ENCODE results near the gene PTPN3.

PTPN3 gene

DNA sequence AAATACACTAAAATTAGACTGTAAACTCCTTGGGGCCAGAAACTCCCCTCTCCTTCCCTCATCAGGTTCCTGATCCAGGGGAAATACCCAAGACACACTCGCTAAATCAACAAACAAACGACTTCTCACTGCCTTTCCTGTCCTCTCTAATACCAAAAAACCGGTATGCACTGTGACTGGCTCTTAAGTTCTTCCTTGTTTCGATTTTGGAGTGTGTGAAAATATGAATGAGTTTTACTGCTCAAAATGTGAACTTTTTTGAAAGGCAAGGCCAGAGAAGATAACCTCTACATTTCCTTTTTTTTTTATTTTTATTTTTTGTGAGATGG lies 96.2 kb downstream of the PTPN3 start:
- H3K9ac ChIP-seq, result no peak overlapping the region
- no peaks in the 10 kb centered on the region for H3K79me2 ChIP-seq (ENCODE audit: insufficient read depth, low read depth)
- H3K4me3 ChIP-seq (IDR thresholded peaks at IDR 0.05; ENCODE audit: insufficient read depth, low read depth, low read length), result no peak overlapping the region
- TF ChIP-seq, protein P1, sequence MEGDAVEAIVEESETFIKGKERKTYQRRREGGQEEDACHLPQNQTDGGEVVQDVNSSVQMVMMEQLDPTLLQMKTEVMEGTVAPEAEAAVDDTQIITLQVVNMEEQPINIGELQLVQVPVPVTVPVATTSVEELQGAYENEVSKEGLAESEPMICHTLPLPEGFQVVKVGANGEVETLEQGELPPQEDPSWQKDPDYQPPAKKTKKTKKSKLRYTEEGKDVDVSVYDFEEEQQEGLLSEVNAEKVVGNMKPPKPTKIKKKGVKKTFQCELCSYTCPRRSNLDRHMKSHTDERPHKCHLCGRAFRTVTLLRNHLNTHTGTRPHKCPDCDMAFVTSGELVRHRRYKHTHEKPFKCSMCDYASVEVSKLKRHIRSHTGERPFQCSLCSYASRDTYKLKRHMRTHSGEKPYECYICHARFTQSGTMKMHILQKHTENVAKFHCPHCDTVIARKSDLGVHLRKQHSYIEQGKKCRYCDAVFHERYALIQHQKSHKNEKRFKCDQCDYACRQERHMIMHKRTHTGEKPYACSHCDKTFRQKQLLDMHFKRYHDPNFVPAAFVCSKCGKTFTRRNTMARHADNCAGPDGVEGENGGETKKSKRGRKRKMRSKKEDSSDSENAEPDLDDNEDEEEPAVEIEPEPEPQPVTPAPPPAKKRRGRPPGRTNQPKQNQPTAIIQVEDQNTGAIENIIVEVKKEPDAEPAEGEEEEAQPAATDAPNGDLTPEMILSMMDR (conservative IDR thresholded peaks at IDR 0.05; ENCODE audit: low read depth, low read length), result no peak
- no peak overlapping the region for H3K4me2 ChIP-seq
- no peak overlapping the region for H2AFZ ChIP-seq (ENCODE audit: low read depth)
- peaks cover 40% of the 10 kb centered on the region for H3K4me1 ChIP-seq (ENCODE audit: low read depth, poor library complexity, severe bottlenecking)
- no peaks in the 10 kb centered on the region for H3K36me3 ChIP-seq (ENCODE audit: insufficient read depth)
- no peaks in the 10 kb centered on the region for H3K27me3 ChIP-seq (ENCODE audit: insufficient read depth, low read depth)
- no peak overlapping the region for H3K27ac ChIP-seq
- H4K20me1 ChIP-seq (ENCODE audit: insufficient read depth), result no peaks in the 10 kb centered on the region

DNA sequence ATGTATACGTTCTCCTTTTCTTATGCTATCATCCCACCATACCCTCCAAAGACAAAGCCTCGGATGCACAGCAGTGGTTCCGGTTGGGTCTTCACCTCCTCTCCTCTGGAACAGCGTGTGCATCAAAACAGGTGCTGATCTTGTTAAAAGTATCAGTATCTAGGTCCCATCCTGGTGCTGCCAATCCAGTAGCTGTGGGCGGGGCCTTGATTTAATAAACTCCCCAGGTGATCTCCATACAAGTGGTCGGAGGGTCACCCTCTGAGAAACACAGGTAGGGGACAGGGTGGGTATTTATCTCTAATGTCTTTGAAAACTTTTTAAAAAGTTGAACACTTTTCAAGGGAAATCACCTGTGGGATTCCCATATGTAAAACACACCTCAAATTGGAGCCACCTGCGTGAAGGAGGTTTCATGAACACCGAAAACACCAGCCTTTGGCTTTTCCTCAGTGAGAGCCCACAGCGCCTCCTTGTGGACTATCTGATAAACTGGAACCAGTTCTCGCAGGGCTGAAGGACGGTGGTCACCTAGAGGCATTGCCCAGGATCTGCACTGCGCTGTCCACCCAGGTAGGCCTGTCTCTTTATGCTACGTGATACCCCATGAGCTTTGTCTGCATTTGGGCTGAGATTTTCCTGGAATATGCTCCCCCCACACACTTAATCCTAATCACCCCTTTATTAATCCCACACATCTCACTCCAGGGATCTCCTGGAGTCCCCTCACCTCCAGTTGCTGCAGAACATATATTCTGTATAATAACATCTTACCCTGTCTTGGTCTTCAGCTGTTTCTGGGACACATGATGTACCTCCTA lies 96.7 kb downstream of the PTPN3 start:
- no peak overlapping the region for H3K9ac ChIP-seq
- TF ChIP-seq, protein P1 (conservative IDR thresholded peaks at IDR 0.05; ENCODE audit: low read depth, low read length), result peak; percentile 91
- H4K20me1 ChIP-seq (ENCODE audit: insufficient read depth), result no peaks in the 10 kb centered on the region
- no peaks in the 10 kb centered on the region for H3K79me2 ChIP-seq (ENCODE audit: insufficient read depth, low read depth)
- H3K4me2 ChIP-seq, result peak overlapping the region; percentile 23; the same call in 1 of the 2 replicates
- no peak overlapping the region for H3K4me3 ChIP-seq (IDR thresholded peaks at IDR 0.05; ENCODE audit: insufficient read depth, low read depth, low read length)
- no peaks in the 10 kb centered on the region for H3K27me3 ChIP-seq (ENCODE audit: insufficient read depth, low read depth)
- peaks cover 40% of the 10 kb centered on the region for H3K4me1 ChIP-seq (ENCODE audit: low read depth, poor library complexity, severe bottlenecking)
- H3K36me3 ChIP-seq (ENCODE audit: insufficient read depth), result no peaks in the 10 kb centered on the region
- no peak overlapping the region for H3K27ac ChIP-seq
- no peak overlapping the region for H2AFZ ChIP-seq (ENCODE audit: low read depth)

DNA sequence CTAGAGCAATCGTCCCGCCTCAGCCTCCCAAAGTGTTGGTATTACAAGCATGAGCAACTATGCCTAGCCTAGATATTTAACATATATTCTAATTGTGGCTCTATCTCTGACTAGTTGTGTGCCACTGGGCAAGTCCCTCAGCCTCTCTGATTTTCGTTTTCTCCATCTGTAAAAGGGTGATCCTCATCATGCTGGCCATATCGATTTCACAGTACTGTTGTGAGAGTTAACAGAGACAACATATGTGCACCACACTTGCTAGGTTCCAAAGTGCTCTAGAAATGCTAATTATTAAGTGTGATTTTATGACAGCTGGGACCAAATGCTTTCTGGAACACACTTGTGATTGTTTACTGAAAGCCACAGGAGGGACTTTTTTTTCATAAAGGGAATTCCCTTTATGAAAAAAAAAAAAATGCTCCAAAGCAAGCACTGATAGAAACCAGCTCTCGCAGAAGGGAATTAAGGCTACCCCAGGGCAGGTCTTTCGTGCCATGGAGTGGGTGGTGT lies 98.8 kb downstream of the PTPN3 start:
- no peaks in the 10 kb centered on the region for H3K27me3 ChIP-seq (ENCODE audit: insufficient read depth, low read depth)
- H3K4me2 ChIP-seq, result peak overlapping the region; percentile 83
- TF ChIP-seq, protein P1 (conservative IDR thresholded peaks at IDR 0.05; ENCODE audit: low read depth, low read length), result no peak
- no peaks in the 10 kb centered on the region for H3K79me2 ChIP-seq (ENCODE audit: insufficient read depth, low read depth)
- H4K20me1 ChIP-seq (ENCODE audit: insufficient read depth), result no peaks in the 10 kb centered on the region
- peaks cover 40% of the 10 kb centered on the region for H3K4me1 ChIP-seq (ENCODE audit: low read depth, poor library complexity, severe bottlenecking)
- H3K9ac ChIP-seq, result no peak overlapping the region
- peak overlapping the region; percentile 40; the same call in 1 of the 2 replicates for H3K27ac ChIP-seq
- H3K36me3 ChIP-seq (ENCODE audit: insufficient read depth), result no peaks in the 10 kb centered on the region
- no peak overlapping the region for H3K4me3 ChIP-seq (IDR thresholded peaks at IDR 0.05; ENCODE audit: insufficient read depth, low read depth, low read length)
- no peak overlapping the region for H2AFZ ChIP-seq (ENCODE audit: low read depth)

DNA sequence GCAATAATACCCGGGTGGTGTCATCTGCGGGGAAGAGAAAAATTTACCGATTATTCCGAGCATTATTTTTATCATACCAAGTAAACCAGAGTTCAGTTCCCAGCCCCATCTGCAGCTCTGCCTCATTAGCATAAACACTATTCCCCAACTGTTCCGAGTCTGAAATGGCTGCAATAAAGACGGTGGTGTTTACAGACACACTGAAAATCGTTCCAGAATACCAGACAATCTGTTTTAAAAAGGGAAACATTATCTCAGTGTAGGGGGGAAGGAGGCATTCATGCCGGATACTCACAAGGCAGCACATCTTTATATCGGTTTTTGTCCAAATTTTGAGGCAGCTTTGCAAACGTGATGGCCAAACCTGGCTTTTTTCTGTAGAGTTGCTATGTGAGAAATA lies 106.9 kb downstream of the PTPN3 start:
- no peak overlapping the region for H3K27ac ChIP-seq
- H3K4me1 ChIP-seq (ENCODE audit: low read depth, poor library complexity, severe bottlenecking), result no peaks in the 10 kb centered on the region
- no peaks in the 10 kb centered on the region for H3K27me3 ChIP-seq (ENCODE audit: insufficient read depth, low read depth)
- H2AFZ ChIP-seq (ENCODE audit: low read depth), result no peak overlapping the region
- no peak overlapping the region for H3K4me2 ChIP-seq
- no peak overlapping the region for H3K9ac ChIP-seq
- no peaks in the 10 kb centered on the region for H3K36me3 ChIP-seq (ENCODE audit: insufficient read depth)
- no peaks in the 10 kb centered on the region for H3K79me2 ChIP-seq (ENCODE audit: insufficient read depth, low read depth)
- H3K4me3 ChIP-seq (IDR thresholded peaks at IDR 0.05; ENCODE audit: insufficient read depth, low read depth, low read length), result no peak overlapping the region
- H4K20me1 ChIP-seq (ENCODE audit: insufficient read depth), result no peaks in the 10 kb centered on the region
- TF ChIP-seq, protein P1 (conservative IDR thresholded peaks at IDR 0.05; ENCODE audit: low read depth, low read length), result no peak
